CD1c-positive myeloid dendritic cell (primary cell): ENCODE data around the gene DAZL.

Source experiments
- DNase-seq: peaks from one replicate; pipeline ENCODE4 v3.0.0-alpha.2; 2016; ENCODE audit errors: extremely low spot score

The DAZL gene

DNA sequence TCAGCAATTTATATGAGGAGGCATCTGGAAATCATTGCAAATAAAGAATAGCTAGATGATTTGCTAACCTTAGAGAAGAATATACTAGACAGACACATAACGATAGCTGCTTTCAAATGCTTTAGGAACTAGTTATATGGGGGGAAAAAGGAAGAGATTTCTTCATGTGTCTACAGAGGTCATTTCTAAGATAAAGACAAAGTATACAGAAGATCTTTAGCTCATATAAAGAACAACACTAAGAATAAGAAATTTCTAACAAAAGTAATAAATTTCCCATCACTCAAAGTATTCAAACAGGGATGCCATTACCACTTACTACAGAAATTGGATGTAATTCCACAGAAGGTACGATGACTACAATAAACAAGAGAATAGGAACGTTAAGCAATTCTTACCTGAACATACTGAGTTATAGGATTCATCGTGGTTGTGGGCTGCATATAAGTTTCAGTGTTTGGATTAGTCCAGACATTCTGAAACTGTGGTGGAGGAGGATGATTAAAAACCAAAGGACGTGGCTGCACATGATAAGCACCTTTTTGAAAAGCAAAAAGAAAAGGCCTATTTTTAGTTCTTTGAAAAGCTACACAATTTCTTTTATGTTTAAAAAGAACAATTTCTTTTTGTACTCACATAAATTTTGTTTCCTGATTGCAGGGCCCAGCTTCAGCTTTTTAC lies 8.7 kb downstream of the DAZL start:
- no peak for DNase-seq

DNA sequence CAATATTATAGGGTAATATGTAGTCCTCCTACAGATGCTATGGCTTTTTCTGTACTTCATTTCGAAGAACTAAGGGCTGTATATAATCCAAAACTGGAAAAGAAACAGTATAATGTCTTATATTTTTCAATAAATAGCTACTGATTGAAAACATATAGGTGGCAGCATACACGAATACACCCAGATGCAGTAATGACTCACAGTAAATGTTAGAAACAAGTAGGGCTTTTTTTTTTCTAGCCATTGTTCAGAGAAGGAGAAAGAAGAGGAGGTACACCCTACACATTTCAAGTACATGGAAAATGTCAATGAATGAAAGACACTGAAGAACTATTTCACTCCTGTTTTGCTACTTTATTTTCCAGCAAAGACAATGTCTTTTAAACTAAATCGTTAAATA lies 9.4 kb downstream of the DAZL start:
- no peak for DNase-seq

DNA sequence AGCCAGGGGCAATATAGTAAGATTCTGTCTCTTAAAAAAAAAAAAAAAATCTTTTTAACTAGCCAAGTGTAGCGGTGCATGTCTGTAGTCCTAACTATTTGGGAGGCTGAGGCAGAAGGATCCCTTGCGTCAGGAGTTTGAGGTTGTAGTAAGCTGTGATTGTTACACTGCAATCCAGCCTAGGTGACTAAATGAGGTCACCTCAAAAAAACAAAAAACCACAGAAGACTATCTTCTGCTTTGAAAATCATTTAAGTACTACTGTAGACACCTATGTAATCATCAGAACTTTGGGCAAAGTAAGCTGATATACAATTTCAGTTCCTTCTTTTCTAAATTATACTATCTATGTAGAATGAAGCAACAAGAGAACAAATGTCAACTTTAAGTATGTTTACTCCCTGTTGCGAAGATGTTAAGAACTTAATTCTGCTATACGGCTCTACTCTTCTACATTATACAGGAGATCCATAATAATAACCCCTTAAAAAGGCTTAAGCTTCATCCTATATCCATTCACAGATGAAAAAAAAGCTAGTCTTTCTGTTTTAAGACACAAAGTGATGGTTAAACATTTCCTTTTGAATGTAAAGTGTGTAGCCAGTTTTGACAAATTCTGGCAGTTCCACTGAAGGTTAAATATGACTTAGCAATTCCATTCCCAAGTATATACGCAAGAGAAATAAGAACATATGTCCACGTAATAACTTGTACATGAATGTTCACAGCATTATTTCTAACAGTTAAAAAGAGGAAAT lies 15.2 kb downstream of the DAZL start:
- DNase-seq: peak; percentile 4

DNA sequence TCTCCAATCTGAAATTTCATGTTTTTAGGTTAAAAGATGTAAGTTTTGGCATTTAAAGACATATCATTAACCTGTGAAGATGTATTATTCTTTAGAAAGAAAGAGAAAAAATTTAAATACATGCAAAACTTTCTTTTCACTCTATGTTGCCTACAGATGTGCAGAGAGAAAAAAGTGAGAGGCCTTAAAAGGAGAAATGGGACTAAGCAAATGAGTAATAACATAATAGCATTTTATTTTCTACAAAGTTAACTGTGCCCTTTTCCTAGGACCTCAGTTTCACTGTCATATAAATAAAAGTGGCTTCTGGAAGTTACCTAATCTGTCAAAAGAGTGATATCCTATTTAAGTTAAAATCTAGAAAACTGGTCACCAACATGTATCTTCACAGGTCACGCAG lies 16.1 kb downstream of the DAZL start:
- DNase-seq: no peak

DNA sequence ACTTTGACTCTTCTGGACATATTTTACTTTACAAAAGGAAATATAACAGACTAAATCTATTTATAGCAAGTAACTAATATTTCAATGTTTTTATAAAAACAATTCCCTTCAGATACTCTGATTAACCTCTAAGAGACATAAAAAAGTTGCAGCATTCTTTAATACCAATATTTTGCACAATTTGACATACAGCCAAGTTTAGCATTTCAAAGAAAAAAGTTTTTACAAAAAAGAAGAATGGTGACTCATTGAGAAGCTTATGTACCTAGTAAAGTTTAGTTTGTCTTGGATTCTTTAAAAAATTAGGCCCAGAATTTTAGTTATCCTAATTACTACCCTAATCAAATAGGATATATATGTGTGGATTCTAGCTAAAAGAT lies 17.6 kb downstream of the DAZL start:
- DNase-seq: no peak

DNA sequence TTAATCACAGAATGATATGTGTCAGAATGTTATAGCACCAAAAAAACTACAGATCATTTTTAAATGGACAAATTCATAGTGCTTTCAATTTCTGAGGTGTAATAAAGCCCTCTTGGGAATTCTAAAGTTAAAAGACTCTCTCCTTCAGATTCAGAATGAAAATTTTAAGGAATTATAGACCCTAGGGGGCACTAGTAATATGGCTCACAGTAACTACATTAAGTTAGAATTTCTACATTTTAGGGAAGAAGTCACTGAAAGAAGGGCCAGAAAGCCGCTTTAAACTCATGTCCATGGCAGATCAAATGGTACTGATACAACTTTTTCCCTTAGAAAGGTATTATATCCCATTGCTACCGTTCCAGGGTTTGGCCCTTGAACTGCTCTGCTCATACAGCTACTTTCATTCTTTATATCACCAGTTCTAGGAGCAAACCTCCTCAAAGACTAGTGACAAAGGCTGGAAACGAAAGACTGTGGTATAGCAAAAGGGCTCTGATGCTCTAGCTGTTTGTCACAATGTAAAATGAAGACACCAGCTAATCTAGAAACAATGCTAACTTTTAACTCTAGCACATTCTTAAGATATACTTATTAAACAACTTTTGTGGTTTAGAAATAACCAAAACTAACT lies 18.1 kb downstream of the DAZL start:
- no peak for DNase-seq

DNA sequence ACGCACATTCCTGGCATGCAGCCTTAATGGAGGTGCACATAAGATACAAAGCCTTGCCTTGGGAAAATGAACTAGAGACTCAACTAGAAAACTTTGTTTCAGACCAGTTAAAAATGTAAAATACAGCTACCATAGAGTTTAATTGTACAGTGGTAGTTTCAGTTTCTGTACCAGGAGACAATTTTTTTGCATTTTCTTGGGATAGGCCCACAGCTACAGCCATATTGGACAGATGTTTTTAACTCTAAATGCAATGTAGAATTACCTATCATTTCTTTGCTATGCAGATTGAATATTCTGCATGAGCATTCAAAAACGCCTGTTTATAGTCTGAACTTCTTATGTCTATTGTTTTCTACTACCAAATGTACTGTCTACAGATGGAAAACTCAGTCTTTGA lies 20.3 kb downstream of the DAZL start:
- DNase-seq: no peak

DNA sequence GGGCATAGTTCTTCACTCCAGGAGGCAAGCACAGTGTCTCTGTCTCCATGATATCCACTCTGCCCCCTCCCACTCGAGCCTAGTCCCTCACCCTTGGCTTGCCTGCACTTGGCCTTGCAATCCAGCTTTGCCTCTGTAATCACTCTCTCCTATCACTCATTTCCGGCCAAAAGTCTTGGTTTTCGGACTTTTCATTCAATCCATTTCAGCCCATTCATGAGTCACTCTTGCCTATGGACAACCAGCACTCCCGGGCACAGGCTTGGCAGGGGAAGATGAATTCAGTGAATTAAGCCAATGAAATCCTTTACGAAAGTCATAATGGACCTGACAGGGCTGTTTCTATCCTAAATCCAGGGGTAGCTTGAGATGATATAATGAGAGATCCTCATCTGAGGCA lies 21.7 kb downstream of the DAZL start:
- DNase-seq: no peak

DNA sequence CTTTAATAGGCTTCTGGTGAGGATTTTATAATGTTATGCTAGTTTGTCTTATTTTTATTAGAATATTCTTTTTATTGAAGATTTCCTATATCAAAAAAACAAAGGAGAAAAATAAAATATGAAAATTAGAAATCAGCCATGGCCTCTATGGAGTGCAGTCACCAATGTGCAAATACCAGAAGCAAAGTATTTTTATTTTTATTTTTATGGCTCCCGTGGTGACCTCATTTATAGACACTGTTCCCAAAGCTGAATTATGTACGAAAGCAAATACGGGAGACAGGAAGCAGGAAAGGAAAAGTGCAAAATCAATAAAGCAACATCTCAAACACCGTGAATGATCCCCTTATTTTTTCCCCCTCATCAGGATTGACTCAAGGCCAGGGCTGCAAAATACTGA lies 35.1 kb downstream of the DAZL start:
- no peak for DNase-seq

DNA sequence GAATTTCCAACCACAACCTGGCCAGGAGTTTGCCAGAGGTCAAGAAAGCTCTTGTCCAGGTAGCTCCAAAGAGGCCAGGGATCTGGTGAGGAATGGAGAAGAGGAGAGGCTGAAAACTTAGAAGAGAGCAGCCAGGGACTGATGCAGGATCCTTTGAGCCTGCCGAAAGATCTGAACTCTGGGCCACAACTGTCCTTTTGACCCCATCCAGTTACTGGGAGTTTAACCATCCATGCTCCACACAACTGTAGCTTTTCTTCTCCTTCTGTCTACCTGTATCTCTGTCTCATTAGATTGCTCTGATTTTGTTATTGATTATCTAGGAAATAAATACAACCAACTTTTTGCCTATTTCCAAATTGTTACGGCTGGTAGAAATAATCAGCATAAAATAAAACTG lies 36.7 kb downstream of the DAZL start:
- no peak for DNase-seq

DNA sequence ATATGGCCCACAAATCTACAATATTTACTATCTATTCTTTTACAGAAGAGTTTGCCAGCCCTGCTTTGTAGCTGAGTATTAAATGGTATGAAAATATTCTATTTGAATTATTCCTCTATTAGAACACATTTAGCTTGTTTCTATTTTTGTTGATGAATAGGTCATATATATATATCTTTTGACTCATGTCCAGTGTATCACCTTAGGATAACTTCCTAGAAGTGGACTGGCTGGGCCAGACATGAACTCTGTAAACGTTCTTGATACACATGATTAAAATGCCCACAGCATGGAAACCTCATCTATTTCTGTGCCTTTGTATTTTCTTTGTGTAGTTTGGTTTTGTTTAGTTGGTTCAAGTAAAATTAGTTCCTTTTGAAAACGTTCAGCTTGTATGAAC lies 37.1 kb downstream of the DAZL start:
- DNase-seq: no peak

DNA sequence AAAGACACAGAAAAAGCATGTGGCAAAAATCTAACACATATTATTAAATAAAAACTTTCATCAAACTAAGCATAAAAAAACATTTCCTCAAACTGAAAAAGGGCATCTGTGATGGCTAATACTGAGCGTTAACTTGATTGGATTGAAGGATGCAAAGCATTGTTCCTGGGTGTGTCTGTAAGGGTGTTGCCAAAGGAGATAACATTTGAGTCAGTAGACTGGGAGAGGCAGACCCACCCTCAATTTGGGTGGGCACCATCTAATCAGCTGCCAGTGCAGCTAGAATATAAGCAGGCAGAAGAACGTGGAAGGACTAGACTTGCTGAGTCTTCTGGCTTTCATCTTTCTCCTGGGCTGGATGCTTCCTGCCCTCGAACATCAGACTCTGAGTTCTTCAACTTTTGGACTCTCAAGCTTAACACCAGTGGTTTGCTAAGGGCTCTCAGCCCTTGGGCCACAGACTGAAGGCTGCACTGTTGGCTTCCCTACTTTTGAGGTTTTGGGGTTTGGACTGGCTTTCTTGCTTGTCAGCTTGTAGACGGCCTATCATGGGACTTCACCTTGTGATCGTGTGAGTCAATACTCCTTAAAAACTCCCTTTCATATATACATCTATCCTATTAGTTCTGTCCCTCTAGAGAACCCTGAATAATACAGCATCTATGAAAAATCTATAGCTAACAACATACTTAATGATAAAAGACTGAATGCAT lies 45.4 kb downstream of the DAZL start:
- no peak for DNase-seq

DNA sequence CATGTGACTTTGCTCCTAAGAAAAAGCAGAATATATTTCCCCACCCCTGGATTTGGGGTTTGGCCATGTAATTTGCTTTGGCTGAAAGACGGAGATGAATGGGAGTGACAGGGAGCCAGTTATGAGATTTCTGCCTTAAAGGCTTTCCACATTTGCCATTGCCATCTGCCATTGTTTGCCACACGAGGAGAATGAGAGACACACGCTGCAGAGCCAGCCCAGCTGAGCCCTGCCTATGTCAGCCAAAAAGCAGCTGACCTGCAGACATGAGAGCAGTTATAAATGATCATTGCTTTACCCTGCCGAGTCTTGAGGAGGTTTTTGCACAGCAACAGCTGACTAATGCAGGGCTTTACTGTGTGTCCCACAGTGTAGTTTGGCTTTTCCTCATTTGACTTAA lies 51.1 kb downstream of the DAZL start:
- no peak for DNase-seq

DNA sequence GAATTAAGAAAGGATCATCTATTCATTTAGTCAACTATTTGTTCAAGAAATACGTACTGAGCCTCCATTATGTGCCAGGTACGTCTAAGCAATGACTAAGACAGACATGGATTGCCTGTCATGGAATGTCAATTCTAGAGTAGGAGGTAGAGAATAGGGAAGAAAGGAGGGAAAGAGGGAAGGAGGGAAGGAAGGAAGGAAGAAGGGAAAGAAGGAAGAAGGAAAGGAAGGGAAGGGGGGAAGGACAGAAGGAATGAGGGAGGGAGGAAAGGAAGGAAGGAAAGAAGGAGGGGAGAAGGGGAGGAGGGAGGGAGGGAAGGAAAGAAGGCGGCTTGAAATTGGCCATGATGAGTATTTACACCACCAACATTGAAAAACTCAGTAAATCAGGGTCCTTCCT lies 52.5 kb downstream of the DAZL start:
- no peak for DNase-seq

DNA sequence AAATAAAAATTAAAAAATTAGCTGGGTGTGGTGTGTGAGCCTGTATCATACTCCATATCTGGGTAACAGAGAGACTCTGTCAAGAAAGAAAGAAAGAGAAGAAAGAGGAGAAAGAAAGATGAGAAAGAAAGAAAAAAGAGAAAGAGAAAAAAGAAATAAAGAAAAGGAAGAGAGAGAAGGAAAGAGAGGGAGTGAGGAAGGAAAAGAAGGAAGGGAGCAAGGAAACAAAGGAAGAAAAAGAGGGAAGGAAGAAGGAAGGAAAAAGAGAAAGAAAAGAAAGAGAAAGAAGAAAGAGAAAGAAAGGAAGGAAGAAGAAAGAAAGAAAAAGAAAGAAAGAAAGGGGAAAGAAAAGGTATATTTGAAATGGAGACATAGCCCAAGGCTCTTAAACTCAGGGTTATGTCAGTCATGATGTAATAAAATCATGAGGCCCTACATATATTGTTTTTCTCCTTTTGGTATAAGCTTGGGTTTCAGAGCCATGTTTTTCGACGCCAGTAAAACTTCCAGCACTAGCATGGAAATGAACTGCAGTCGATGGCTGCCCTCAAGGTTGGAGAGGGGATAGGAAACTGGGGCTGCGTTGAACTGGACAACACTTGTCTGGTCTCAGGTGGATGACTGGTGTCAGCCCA lies 53.8 kb downstream of the DAZL start:
- DNase-seq: no peak

DNA sequence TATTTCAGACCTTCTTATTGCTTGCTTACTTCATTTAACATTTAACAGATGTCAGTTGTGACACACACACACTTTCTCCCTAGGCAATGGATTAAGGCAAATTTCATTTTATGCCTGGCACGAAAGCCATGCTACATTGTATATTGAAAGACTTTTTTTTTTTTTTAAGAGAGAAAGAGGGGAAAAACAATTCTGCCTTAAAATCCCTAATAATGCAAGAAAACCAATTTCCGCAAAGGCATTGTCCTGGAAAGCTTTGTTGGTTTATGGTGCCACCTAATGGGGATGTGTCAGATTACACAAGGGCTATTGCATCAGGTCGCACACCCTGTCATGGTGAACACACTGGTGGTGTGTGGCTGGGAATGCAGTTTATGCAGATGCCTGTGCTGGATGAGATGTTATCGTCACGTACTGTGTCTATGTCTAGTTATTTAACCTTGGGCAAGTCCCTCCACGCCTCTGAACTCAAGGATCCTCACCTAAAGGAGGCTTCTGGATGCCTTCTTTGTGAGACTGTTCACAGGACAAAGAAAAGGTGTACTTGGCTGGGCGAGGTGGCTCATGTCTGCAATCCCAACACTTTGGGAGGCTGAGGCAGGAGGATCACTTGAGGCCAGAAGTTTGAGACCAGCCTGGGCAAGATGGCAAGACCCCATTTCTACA lies 54.4 kb downstream of the DAZL start:
- peak; percentile 91 for DNase-seq

DNA sequence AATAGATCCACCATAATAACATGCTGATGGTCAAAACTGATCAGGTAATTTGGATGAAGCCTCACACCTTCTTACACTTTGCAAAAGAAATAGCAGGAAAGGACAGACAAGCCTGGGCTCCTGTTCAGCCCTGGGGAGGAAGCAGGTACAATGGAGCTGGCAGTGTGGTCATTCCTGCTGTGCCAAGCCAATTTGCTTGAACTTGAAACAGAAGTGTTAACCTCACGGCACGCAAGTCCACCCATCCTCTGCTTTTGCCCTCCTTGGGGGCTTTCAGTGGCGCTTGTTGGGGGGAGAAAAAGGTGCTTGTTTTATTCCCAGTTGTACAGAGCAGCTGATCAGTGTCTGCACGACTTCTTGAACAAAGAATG lies 54.9 kb downstream of the DAZL start:
- no peak for DNase-seq

DNA sequence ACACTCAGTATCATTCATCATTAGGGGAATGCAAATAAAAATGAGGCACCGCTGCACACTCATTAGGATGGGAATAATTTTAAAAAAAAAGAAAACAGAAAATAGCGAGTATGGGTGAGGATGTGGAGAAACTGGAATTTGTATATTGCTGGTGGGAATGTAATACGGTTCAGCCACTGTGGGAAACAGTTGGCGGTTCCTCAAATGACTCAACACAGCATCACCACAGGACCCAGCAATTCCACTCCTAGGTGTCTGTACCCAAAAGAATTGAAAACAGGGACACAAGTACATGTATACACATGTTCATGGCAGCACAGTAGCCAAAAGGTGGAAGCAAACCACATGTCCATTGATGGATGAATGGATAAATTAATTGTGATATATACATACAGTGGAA lies 56.5 kb downstream of the DAZL start:
- no peak for DNase-seq

DNA sequence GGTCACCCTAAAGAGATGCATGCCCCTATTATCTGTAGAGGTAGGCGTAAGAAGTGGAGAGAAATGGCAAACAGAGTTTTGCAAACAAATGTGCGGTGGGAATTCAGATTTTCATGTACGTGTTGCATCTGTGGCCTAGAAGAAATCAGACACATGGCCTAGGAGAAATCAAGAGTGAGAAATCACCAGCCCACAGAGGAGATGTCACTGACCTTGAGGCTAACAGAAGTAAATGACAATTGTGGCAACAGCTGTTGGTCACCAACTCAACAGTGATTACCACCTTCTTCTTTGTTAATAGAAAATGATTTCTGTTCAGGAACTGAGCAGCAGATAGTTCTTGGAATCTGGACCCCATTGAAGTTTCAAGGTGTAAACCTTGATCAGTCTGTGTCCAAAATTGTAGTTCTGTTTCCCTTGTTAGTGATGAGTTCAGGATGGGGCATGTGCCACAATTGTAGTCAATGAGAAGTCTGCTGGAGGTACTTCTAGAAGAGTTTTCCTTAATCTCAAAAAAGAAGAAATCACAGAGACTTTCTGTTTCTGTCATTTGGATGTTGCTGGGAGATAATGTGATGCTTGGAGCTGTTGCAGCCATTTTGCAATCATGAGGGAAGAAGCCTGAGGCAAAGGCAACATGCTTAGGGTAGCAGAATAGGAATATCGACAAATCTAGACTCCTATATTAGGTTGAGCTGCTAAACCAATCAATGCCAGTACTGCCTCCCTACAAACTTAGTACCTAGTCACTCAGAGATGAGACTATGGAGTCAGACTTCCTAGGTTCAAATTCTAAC lies 57.5 kb downstream of the DAZL start:
- DNase-seq: no peak

DNA sequence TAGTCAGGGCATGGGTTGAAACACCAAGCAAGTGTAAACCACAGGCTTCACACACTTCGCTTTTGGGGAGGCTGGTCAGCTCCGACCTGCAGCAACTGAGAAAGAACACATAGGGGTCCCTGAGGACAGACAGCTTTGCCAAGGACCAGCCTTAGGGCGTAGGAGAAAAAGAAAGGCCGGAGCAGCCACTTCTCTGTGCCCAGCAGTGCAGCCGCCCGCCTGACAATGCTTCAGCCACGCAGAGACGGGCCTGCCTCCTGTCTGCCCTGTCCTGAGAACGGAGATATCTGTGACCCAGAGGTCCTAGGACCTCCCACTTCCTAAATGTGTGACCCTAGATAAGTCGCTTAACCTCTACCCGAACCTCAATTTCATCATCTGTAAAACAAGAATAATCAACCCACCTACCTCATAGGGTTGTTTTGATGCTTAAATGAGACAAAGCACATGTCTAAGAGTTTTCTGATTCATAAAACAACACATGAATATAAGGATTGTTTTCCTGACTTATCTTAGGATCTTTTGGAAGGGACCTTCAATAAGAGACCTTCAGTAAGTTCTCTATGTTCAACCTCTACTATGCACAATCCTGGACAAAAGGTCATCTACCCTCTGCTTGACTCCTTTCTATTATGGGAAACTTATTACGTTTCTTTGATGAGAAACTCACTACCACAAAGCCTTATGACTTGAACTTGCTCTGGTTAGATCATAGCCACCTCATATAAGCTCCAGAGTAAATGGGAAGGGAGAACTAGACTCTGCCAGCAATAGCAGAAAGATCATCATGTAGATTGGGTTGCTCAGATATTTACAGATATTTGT lies 58.8 kb downstream of the DAZL start:
- DNase-seq: no peak
